Mesendoderm (in vitro differentiated cells): Measurements from ENCODE around the gene KRI1.
"Not testable (repeated sequence)": the region's sequence is repeated elsewhere in the genome, so short reads cannot be mapped to it uniquely, and the experiment has no call there.

Experiments
- DNase-seq: peaks from one replicate; pipeline ENCODE4 v3.0.0; 2013
- H2AK5ac ChIP-seq: 2 replicates; pipeline ENCODE4 v1.6.1; 2013; ENCODE audit warnings: low read length, inconsistent platforms
- H2BK120ac ChIP-seq: 2 replicates; pipeline ENCODE4 v1.6.1; 2013; ENCODE audit warnings: low read depth, mild to moderate bottlenecking, low read length, moderate library complexity, mixed read lengths
- H2BK15ac ChIP-seq: replicated peaks from 2 replicates; pipeline ENCODE4 v1.6.1; 2013; ENCODE audit warnings: low read depth, mild to moderate bottlenecking, moderate library complexity
- H2BK5ac ChIP-seq: 2 replicates; pipeline ENCODE4 v1.6.1; 2013; ENCODE audit warnings: low read length, inconsistent platforms
- H3K18ac ChIP-seq: 2 replicates; pipeline ENCODE4 v1.6.1; 2013; ENCODE audit warnings: mild to moderate bottlenecking, low read length, mixed read lengths
- H3K23ac ChIP-seq: one replicate; pipeline ENCODE4 v1.6.1; 2013; ENCODE audit warnings: low read length
- H3K27ac ChIP-seq: 2 replicates; pipeline ENCODE4 v1.5.1; 2013; ENCODE audit warnings: low read depth, mild to moderate bottlenecking, inconsistent platforms, low read length, moderate library complexity
- H3K27me3 ChIP-seq: 2 replicates; pipeline ENCODE4 v1.6.1; 2013; ENCODE audit warnings: low read length, control low read depth, mild to moderate bottlenecking, inconsistent platforms; ENCODE audit not compliant: insufficient read depth, poor library complexity
- H3K36me3 ChIP-seq: 2 replicates; pipeline ENCODE4 v1.6.1; 2013; ENCODE audit warnings: low read length, inconsistent platforms; ENCODE audit not compliant: control insufficient read depth, insufficient read depth
- H3K4ac ChIP-seq: one replicate; pipeline ENCODE4 v1.6.1; 2013; ENCODE audit warnings: low read depth, mild to moderate bottlenecking, low read length, moderate library complexity
- H3K4me1 ChIP-seq: 2 replicates; pipeline ENCODE4 v1.6.1; 2013; ENCODE audit warnings: low read depth, low read length, inconsistent platforms; ENCODE audit not compliant: control insufficient read depth
- H3K4me2 ChIP-seq: 2 replicates; pipeline ENCODE4 v1.6.1; 2013; ENCODE audit warnings: low read length
- H3K4me3 ChIP-seq: 2 replicates; pipeline ENCODE4 v1.5.1; 2013; ENCODE audit warnings: mild to moderate bottlenecking, low read length
- H3K56ac ChIP-seq: one replicate; pipeline ENCODE4 v1.6.1; 2013; ENCODE audit warnings: low read length
- H3K79me1 ChIP-seq: 2 replicates; pipeline ENCODE4 v1.6.1; 2013; ENCODE audit warnings: low read length, inconsistent platforms
- H3K79me2 ChIP-seq: 2 replicates; pipeline ENCODE4 v1.6.1; 2013; ENCODE audit warnings: mild to moderate bottlenecking, low read length; ENCODE audit not compliant: control insufficient read depth, insufficient read depth
- H3K9ac ChIP-seq: 2 replicates; pipeline ENCODE4 v1.6.1; 2013; ENCODE audit warnings: low read length, inconsistent platforms
- H4K5ac ChIP-seq: one replicate; pipeline ENCODE4 v1.6.1; 2013; ENCODE audit warnings: low read length
- H4K8ac ChIP-seq: one replicate; pipeline ENCODE4 v1.6.1; 2013; ENCODE audit warnings: low read depth, mild to moderate bottlenecking, control low read depth, low read length, moderate library complexity
- WGBS: extraction: QIAGEN DNeasy Blood & Tissue Kit; methylation state at CpG from one replicate; pipeline ENCODE4 v1.1.7; 2013; ENCODE audit warnings: low lambda C conversion rate, missing lambda C conversion rate; ENCODE audit not compliant: insufficient coverage; ENCODE audit errors: extremely low coverage; 5-methylcytosine and 5-hydroxymethylcytosine counted together

KRI1 gene

DNA sequence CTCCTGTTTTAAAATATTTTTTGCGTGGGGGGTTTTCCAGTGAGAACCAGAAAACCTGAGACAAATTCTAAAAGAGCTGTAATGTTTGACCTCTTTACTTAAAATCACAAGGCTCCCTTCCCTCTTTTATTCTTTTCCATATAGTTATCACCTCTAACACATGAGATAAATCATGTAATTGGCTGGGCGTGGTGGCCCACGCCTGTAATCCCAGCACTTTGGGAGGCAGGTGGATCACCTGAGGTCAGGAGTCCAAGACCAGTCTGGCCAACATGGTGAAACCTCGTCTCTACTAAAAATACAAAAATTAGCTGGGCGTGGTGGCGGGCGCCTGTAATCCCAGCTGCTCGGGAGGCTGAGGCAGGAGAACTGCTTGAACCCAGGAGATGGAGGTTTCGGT, 14.8 kb downstream of the KRI1 start:
- peaks cover 10% of the 10 kb centered on the region for H3K36me3 ChIP-seq
- H3K56ac ChIP-seq, H4K8ac ChIP-seq, H3K4me2 ChIP-seq, H2AK5ac ChIP-seq, H2BK120ac ChIP-seq, H3K4me1 ChIP-seq, H3K18ac ChIP-seq, DNase-seq, H2BK5ac ChIP-seq, H3K27ac ChIP-seq, H4K5ac ChIP-seq, H3K27me3 ChIP-seq, H3K79me2 ChIP-seq, H2BK15ac ChIP-seq, H3K4ac ChIP-seq, H3K9ac ChIP-seq, H3K23ac ChIP-seq, H3K4me3 ChIP-seq, H3K79me1 ChIP-seq: not testable (repeated sequence)
- WGBS, result no CpG with 5 or more reads among the region's 9 CpGs

GRCh38 chr19:10550336-10550735, 15.5 kb downstream of the KRI1 start:
- Histone ChIP-seq H3K27me3 (no peaks in the 10 kb centered on the region), H2BK15ac (no peak overlapping the region), H3K23ac (no peak overlapping the region), H3K27ac (no peak overlapping the region), H3K79me2 (no peaks in the 10 kb centered on the region), H3K4me3 (no peak overlapping the region), H3K79me1 (no peaks in the 10 kb centered on the region), H3K36me3 (peaks cover 9% of the 10 kb centered on the region), H3K4ac (no peak overlapping the region), H2BK120ac (no peak overlapping the region), H2BK5ac (no peak overlapping the region), H3K4me1 (no peaks in the 10 kb centered on the region), H2AK5ac (no peak overlapping the region), H4K5ac (no peak overlapping the region), H3K18ac (no peak overlapping the region), H3K9ac (no peak overlapping the region), H3K4me2 (no peak overlapping the region), H3K56ac (no peak overlapping the region), H4K8ac (no peak overlapping the region)
- no peak for DNase-seq
- WGBS, result no CpG with 5 or more reads among the region's 6 CpGs

GRCh38 chr19:10549733-10550132, 16.1 kb downstream of the KRI1 start:
- Histone ChIP-seq H3K36me3 (peaks cover 8% of the 10 kb centered on the region), H4K8ac (no peak overlapping the region)

DNA sequence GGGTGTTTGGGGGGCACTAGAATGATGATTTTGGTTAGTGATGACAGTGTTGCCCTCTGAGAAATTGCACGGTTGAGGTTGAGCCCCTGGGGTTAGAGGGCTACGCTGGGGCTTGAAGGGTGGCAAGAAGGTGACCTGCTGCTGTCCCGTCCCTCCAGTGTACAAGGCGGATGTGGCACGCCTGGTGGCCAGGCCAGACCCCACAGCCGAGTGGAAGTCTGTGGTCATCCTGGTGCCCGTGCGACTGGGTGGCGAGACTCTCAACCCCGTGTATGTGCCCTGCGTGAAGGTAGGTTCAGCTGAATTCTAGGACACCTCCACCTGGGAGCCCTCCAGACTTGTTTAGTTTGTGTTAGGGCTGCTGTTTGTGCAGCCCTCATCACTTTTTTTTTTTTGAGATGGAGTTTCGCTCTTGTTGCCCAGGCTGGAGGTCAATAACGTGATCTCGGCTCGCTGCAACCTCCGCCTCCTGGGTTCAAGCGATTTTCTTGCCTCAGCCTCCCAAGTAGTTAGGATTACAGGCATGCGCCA, 17.0 kb downstream of the KRI1 start:
- H3K4me1 ChIP-seq, result no peaks in the 10 kb centered on the region
- no peak for DNase-seq
- H3K18ac ChIP-seq, result no peak overlapping the region
- H3K56ac ChIP-seq, result no peak overlapping the region
- H3K4ac ChIP-seq, result no peak overlapping the region
- no peak overlapping the region for H2BK5ac ChIP-seq
- H3K27ac ChIP-seq, result no peak overlapping the region
- no peak overlapping the region for H2AK5ac ChIP-seq
- peaks cover 8% of the 10 kb centered on the region for H3K36me3 ChIP-seq
- H3K79me1 ChIP-seq, result peaks cover 4% of the 10 kb centered on the region
- no peaks in the 10 kb centered on the region for H3K79me2 ChIP-seq
- no peak overlapping the region for H3K23ac ChIP-seq
- H3K4me2 ChIP-seq, result no peak overlapping the region
- no peak overlapping the region for H4K5ac ChIP-seq
- H3K4me3 ChIP-seq, result no peak overlapping the region
- H4K8ac ChIP-seq, result no peak overlapping the region
- WGBS, result no CpG with 5 or more reads among the region's 18 CpGs
- H3K9ac ChIP-seq, result no peak overlapping the region
- no peaks in the 10 kb centered on the region for H3K27me3 ChIP-seq
- no peak overlapping the region for H2BK120ac ChIP-seq
- H2BK15ac ChIP-seq, result no peak overlapping the region

More at GRCh38 chr19:10549733-10550132, 16.1 kb downstream of the KRI1 start:
- no peaks in the 10 kb centered on the region for H3K79me2 ChIP-seq
- no peak overlapping the region for H2BK15ac ChIP-seq
- H3K4ac ChIP-seq, result no peak overlapping the region
- no peaks in the 10 kb centered on the region for H3K27me3 ChIP-seq
- H2AK5ac ChIP-seq, result no peak overlapping the region
- no peaks in the 10 kb centered on the region for H3K4me1 ChIP-seq
- H2BK5ac ChIP-seq, result no peak overlapping the region
- no peak overlapping the region for H3K4me2 ChIP-seq
- H3K23ac ChIP-seq, result no peak overlapping the region
- WGBS, result no CpG with 5 or more reads among the region's 7 CpGs
- no peak overlapping the region for H4K5ac ChIP-seq
- H3K79me1 ChIP-seq, result peaks cover 2% of the 10 kb centered on the region
- no peak overlapping the region for H3K18ac ChIP-seq
- no peak overlapping the region for H3K4me3 ChIP-seq
- no peak overlapping the region for H3K56ac ChIP-seq
- H3K9ac ChIP-seq, result no peak overlapping the region
- no peak overlapping the region for H2BK120ac ChIP-seq
- no peak for DNase-seq
- H3K27ac ChIP-seq, result no peak overlapping the region

GRCh38 chr19:10546817-10547216, 19.0 kb downstream of the KRI1 start:
- no peaks in the 10 kb centered on the region for H3K27me3 ChIP-seq
- no peak overlapping the region for H2BK120ac ChIP-seq
- no peak overlapping the region for H4K5ac ChIP-seq
- H3K27ac ChIP-seq, result no peak overlapping the region
- no peak overlapping the region for H2BK5ac ChIP-seq
- no peak for DNase-seq
- H4K8ac ChIP-seq, result no peak overlapping the region
- no peak overlapping the region for H3K18ac ChIP-seq
- no peak overlapping the region for H3K56ac ChIP-seq
- H3K4me3 ChIP-seq, result no peak overlapping the region
- H2BK15ac ChIP-seq, result no peak overlapping the region
- no peaks in the 10 kb centered on the region for H3K4me1 ChIP-seq
- peaks cover 4% of the 10 kb centered on the region for H3K79me1 ChIP-seq
- H3K4me2 ChIP-seq, result no peak overlapping the region
- no CpG with 5 or more reads among the region's 17 CpGs for WGBS
- H3K4ac ChIP-seq, result no peak overlapping the region
- H3K23ac ChIP-seq, result no peak overlapping the region
- no peaks in the 10 kb centered on the region for H3K79me2 ChIP-seq
- peaks cover 2% of the 10 kb centered on the region for H3K36me3 ChIP-seq
- H3K9ac ChIP-seq, result no peak overlapping the region
- H2AK5ac ChIP-seq, result no peak overlapping the region

DNA sequence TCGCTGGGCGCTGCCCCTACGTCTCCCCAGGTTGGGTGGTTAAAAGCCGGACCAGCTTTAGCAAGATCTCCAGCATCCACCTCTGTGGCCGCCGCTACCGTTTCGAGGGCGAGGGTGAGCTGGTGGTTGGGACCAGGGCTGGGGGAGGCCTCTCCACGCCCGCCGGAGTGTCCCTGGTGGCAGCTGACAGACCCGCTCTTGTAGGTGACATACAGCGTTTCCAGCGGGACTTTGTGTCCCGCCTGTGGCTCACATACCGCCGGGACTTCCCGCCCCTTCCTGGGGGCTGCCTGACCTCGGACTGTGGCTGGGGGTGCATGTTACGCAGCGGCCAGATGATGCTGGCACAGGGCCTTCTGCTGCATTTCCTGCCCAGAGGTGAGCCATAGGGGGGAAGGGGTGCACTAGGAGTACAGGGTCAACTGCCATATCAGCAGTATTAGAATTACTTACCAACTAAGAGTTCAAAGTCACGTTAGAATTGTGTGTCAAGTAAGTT, 21.0 kb downstream of the KRI1 start:
- Histone ChIP-seq H3K4me1 (no peaks in the 10 kb centered on the region), H3K4ac (no peak overlapping the region), H3K9ac (no peak overlapping the region), H3K27ac (no peak overlapping the region), H3K4me3 (no peak overlapping the region), H4K5ac (no peak overlapping the region), H2BK15ac (no peak overlapping the region), H3K79me1 (peaks cover 4% of the 10 kb centered on the region), H3K27me3 (no peaks in the 10 kb centered on the region), H4K8ac (no peak overlapping the region), H3K18ac (no peak overlapping the region), H3K23ac (no peak overlapping the region), H3K36me3 (peaks cover 2% of the 10 kb centered on the region), H3K56ac (peak overlapping the region; percentile 56), H2BK120ac (no peak overlapping the region), H2BK5ac (no peak overlapping the region), H3K4me2 (no peak overlapping the region), H3K79me2 (no peaks in the 10 kb centered on the region), H2AK5ac (no peak overlapping the region)
- no peak for DNase-seq
- no CpG with 5 or more reads among the region's 23 CpGs for WGBS
